OCI-LY3 (cell line): ENCODE data around the gene STKLD1.
"Not testable (repeated sequence)": the region's sequence is repeated elsewhere in the genome, so short reads cannot be mapped to it uniquely, and the experiment has no call there.

ENCODE experiments used
- EZH2phosphoT487 ChIP-seq: fragments of 200-600 bp; shearing (Covaris generic); IDR thresholded peaks from 2 replicates; pipeline ENCODE4 v1.6.1; 2018; ENCODE audit warnings: antibody characterized with exemption, mixed run types, low read depth
- TF ChIP-seq, protein P1 (sequence below): fragments of 200-600, 300-600 bp; sonication (generic); IDR thresholded peaks from 2 replicates; pipeline ENCODE4 v1.5.1; 2014; ENCODE audit warnings: antibody characterized with exemption, low read length, low read depth

DNA sequence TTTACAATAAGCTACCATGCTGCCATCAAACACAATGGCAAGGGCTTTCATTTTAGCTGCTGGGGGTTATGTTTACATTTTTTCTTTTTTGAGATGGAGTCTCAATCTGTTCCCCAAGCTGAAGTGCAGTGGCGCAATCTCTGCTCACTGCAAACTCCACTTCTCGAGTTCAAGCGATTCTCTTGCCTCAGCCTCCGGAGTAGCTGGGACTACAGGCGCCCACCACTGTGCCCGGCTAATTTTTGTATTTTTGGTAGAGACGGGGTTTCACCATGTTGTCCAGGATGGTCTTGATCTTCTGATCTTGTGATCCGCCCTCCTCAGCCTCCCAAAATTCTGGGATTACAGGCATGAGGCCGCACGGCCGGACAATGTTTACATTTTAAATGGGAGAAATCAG lies 41.3 kb upstream of the STKLD1 start:
- TF ChIP-seq, protein P1, sequence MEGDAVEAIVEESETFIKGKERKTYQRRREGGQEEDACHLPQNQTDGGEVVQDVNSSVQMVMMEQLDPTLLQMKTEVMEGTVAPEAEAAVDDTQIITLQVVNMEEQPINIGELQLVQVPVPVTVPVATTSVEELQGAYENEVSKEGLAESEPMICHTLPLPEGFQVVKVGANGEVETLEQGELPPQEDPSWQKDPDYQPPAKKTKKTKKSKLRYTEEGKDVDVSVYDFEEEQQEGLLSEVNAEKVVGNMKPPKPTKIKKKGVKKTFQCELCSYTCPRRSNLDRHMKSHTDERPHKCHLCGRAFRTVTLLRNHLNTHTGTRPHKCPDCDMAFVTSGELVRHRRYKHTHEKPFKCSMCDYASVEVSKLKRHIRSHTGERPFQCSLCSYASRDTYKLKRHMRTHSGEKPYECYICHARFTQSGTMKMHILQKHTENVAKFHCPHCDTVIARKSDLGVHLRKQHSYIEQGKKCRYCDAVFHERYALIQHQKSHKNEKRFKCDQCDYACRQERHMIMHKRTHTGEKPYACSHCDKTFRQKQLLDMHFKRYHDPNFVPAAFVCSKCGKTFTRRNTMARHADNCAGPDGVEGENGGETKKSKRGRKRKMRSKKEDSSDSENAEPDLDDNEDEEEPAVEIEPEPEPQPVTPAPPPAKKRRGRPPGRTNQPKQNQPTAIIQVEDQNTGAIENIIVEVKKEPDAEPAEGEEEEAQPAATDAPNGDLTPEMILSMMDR, result not testable (repeated sequence)
- not testable (repeated sequence) for TF ChIP-seq EZH2phosphoT487
